Neutrophil (primary cell): Measurements from ENCODE around the gene FRY.

Experiments used
- H3K27ac ChIP-seq: fragments of 200-600 bp; sonication (generic); 2 replicates; pipeline ENCODE4 v1.5.1; 2016; ENCODE audit warnings: mild to moderate bottlenecking, moderate library complexity
- H3K27me3 ChIP-seq: fragments of 200-600 bp; sonication (generic); 2 replicates; pipeline ENCODE4 v1.6.0; 2016; ENCODE audit warnings: mild to moderate bottlenecking
- H3K36me3 ChIP-seq: fragments of 200-600 bp; sonication (generic); 2 replicates; pipeline ENCODE4 v1.5.1; 2017
- H3K4me1 ChIP-seq, 2 experiments: fragments of 200-600 bp in 1 of 2; sonication (generic) in 1 of 2; 1 replicate in 1 of 2; 2 replicates in 1 of 2; pipeline versions ENCODE4 v1.5.1 to v1.6.1; 2013 to 2016; ENCODE audit warnings: low read depth in 1 of 2, low read length in 1 of 2, mild to moderate bottlenecking in 1 of 2, moderate library complexity in 1 of 2; ENCODE audit not compliant: control insufficient read depth in 1 of 2, insufficient read depth in 1 of 2
- H3K4me3 ChIP-seq, 2 experiments: fragments of 200-600 bp in 1 of 2; sonication (generic) in 1 of 2; 1 replicate in 1 of 2; 2 replicates in 1 of 2; pipeline ENCODE4 v1.5.1; 2013 to 2016; ENCODE audit warnings: low read depth in 1 of 2, low read length in 1 of 2, mild to moderate bottlenecking in 1 of 2, moderate library complexity in 1 of 2
- H3K9me3 ChIP-seq: fragments of 200-600 bp; sonication (generic); 2 replicates; pipeline ENCODE4 v1.5.1; 2016
- CTCF ChIP-seq: fragments of 200-600 bp; sonication (generic); IDR thresholded peaks from 2 replicates; pipeline ENCODE4 v1.5.1; 2016; ENCODE audit warnings: antibody characterized with exemption

FRY gene

DNA sequence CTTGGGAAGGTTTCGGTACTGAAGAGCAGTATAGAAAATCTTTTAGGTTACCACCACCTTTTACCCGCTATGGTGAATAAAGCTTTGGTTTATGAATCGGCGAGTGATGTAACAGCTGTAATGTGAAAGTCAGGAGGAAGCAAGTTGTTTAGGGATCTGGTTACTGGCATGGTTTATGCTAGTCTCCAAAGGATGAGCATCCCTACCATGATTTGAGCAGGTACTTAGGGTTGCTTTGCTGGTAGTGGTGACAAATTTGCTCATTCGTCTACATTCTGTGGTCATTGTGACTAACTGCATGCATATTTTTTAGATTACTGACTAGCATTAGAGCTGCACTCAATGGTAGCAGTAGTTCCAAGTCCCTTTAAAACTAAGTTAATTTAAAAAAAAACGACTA, 104.1 kb downstream of the FRY start:
- H3K4me3 ChIP-seq: no peak overlapping the region
- H3K9me3 ChIP-seq: no peaks in the 10 kb centered on the region
- H3K27ac ChIP-seq: no peak overlapping the region
- no peaks in the 10 kb centered on the region for H3K4me1 ChIP-seq
- peaks cover 90% of the 10 kb centered on the region for H3K36me3 ChIP-seq
- H3K27me3 ChIP-seq: no peaks in the 10 kb centered on the region
- TF ChIP-seq CTCF: no peak

- Histone ChIP-seq H3K27ac (no peak overlapping the region), H3K9me3 (no peaks in the 10 kb centered on the region), H3K36me3 (peaks cover 86% of the 10 kb centered on the region), H3K4me1 (no peaks in the 10 kb centered on the region), H3K4me3 (no peak overlapping the region), H3K27me3 (no peaks in the 10 kb centered on the region)
- no peak for TF ChIP-seq CTCF
Measured at GRCh38 chr13:32136061-32136460, 104.5 kb downstream of the FRY start.

DNA sequence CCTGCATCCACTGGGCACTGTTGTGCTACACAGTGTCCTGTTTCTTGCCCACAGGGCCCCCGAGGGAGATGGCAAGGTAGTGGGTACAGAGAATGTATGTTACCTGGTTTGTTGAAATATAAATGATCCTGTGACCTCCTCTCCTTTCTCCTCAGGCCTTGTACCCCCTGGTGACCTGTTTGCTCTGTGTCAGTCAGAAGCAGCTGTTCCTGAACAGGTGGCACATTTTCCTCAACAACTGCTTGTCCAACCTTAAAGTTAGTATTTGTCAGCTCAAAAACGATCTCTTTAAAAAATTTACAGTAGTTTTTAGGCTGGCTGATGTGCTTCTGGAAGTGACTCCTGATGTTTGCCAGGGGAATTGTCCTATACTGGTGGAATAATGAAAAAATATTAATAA, 105.1 kb downstream of the FRY start:
- TF ChIP-seq CTCF: no peak
- peaks cover 4 to 6% of the 10 kb centered on the region in 2 experiments for H3K4me1 ChIP-seq
- no peak overlapping the region for H3K27ac ChIP-seq
- no peaks in the 10 kb centered on the region for H3K27me3 ChIP-seq
- no peaks in the 10 kb centered on the region for H3K9me3 ChIP-seq
- peaks cover 83% of the 10 kb centered on the region for H3K36me3 ChIP-seq
- H3K4me3 ChIP-seq: no peak overlapping the region

GRCh38 chr13:32139251-32139650, 107.7 kb downstream of the FRY start:
- Histone ChIP-seq H3K27me3 (no peaks in the 10 kb centered on the region), H3K9me3 (no peaks in the 10 kb centered on the region), H3K36me3 (peaks cover 71% of the 10 kb centered on the region), H3K4me1 (peaks cover 19 to 22% of the 10 kb centered on the region in 2 experiments), H3K4me3 (no peak overlapping the region), H3K27ac (no peak overlapping the region)
- no peak for TF ChIP-seq CTCF

DNA sequence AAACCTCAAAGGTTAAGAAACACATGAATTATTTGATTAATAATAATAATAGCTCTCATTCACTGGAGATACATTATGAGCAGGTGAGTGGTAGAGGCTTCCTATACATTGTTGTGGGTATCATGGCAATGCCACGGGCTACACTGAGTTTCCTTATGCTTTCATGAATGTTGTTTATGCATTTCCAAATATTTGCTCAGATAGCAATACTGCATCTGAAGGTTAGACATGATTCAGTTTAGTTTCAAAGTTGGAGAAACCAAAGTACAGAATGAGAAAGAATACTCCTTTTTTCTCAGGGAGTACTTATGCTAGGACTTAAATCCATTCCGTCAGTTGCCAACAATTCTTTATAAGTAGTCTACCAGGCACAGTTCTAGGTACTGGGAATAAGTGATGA, 108.5 kb downstream of the FRY start:
- Histone ChIP-seq H3K9me3 (no peaks in the 10 kb centered on the region), H3K4me1 (peaks cover 19 to 22% of the 10 kb centered on the region in 2 experiments), H3K36me3 (peaks cover 70% of the 10 kb centered on the region), H3K27me3 (no peaks in the 10 kb centered on the region), H3K4me3 (no peak overlapping the region), H3K27ac (no peak overlapping the region)
- TF ChIP-seq CTCF: no peak

- Histone ChIP-seq H3K27ac (no peak overlapping the region), H3K4me1 (peaks cover 19 to 22% of the 10 kb centered on the region in 2 experiments), H3K27me3 (no peaks in the 10 kb centered on the region), H3K36me3 (peaks cover 57% of the 10 kb centered on the region), H3K4me3 (no peak overlapping the region), H3K9me3 (no peaks in the 10 kb centered on the region)
- no peak for TF ChIP-seq CTCF
Measured at GRCh38 chr13:32141462-32141861, 109.9 kb downstream of the FRY start.
